HG02623 (cell line): ENCODE results near the gene FAM229A.
A peak's percentile ranks its signal among the peaks of the same experiment; 100 is the strongest.
"Not testable (repeated sequence)": the region's sequence is repeated elsewhere in the genome, so short reads cannot be mapped to it uniquely, and the experiment has no call there.

Experiments
- ATAC-seq: cut with Tn5 transposase; IDR thresholded peaks from one replicate; pipeline ENCODE4 v1.9.1; 2021; ENCODE audit warnings: moderate library complexity; ENCODE audit not compliant: unreplicated experiment

The FAM229A gene, protein sequence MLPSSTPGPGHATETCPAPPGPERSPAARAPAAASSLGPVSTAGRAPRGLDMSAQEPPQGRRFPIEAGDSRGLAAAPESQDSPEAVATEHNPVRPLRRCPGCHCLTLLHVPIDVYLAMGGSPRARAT

DNA sequence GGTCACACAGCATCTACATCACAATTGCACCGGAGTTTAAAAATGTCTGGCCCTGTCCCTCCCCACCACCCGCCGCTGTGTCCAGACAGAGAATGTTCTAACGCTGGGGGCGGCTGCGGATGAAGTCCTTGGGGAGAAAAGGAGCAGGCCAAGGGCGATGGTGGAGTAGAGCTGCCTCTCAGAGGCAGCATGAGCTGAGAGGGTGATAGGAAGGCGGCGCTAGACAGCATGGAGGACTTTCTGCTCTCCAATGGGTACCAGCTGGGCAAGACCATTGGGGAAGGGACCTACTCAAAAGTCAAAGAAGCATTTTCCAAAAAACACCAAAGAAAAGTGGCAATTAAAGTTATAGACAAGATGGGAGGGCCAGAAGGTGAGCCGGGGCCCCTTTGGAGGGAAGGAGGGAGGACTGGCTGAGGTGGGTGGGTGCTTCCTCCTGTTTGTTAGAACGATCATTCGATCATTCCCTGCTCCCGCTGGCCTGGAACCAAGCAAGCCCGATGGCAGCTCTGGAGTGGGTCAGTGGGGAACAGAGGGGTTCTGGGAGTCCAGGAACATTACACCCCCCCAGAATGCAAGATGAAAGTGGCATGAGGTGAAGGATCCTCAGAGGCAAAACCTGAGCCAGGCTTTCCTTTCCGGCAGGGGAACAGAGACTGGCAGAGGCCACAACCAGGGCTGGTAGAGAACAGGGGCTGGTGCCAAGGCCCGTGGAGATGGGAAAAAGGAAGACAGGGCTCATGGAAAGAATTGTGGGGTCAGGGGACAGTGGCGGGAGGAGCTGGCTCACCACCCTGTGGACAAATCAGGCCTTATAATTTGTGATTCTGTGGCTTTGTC is at the start of gene FAM229A, which contains the start of gene TSSK3:
Gene FAM229A (minus strand): TSS at position 12 of the 840 bp plus-strand sequence. CDS start 394 bp downstream, outside the sequence.
Gene TSSK3 (plus strand): TSS at position 66 of the 840 bp plus-strand sequence. CDS start 163 bp downstream, at position 229.
- no peak for ATAC-seq

GRCh38 chr1:32411261-32411660 is 49.0 kb upstream of the FAM229A start:
- no peak for ATAC-seq

DNA sequence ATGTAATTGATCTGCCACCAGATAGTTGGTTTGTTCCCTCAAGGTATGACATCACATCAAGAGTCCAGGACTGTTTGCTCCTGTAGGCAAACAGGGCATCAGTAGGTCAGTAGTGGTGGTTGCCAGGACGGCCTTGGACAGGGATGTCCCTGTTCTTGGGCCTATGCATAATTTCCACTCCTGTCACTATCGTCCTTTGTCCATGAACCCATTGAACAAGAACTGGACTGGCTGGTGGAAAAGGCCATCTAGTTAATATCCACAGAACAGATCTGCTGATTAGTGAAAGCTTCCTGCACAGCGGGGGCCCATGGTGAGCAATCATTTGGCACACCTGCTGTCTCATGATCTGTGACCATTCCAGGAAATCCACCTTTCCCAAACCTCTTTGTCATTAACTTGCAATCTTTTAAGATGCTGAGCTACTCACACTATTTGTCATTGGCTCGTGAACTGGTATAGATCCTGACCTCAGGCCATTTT is 44.4 kb upstream of the FAM229A start:
- no peak for ATAC-seq

- ATAC-seq, result no peak
Measured at GRCh38 chr1:32405672-32406467, 43.6 kb upstream of the FAM229A start.

DNA sequence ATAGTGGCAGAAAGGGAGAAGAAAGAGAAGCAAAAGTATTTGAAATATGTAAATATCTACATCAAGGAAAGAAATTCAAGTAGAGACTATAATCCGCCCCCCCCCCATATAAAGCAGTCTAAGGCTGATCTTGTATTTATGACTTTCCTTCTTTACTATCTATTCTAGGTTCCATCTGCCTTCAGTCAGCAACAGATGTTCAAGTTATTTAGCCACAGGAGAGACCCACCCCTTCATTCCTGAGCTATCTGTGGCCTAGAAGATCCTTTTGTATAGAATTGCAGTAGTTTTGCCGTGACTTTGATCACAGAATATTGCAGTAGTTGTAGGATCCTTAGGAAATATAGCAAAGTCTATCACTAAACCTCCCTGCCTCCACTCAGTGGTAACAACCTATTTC is 42.7 kb upstream of the FAM229A start:
- no peak for ATAC-seq

DNA sequence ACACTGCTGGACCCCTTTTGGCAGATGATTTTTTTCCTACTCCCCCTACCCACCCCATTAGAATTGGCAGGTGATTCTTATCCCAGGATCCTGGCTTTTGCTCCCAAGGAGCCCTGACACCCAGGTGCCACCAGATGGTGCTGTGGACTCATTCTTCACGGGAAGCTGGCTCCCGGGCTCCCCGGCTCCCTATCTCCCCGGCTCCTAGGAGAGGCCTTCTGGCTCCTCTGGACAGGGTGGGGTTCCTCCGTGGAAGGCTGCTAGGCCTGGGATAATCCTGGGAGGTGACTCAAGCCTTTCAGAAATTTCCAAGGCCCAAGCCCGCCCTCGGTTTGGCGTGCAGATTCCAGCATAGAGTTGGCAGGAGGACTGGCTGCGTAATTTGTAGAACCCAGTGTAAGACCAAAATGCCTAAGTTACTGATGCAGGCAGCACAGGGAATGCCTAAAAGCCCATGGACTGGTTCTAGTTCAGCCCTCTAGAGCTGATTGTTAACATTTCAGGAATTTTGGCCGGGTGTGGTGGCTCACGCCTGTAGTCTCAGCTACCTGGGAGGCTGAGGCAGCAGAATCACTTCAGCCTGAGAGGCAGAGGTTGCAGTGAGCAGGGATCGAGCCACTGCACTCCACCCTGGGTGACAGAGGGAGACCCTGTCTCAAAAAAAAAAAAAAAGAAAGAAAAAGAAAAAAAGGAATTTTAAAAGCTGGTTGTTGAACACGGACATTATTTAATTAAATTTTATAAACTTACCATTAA is 38.8 kb upstream of the FAM229A start:
- ATAC-seq, result no peak

- ATAC-seq, result no peak
Measured at GRCh38 chr1:32399843-32400242, 37.6 kb upstream of the FAM229A start.

DNA sequence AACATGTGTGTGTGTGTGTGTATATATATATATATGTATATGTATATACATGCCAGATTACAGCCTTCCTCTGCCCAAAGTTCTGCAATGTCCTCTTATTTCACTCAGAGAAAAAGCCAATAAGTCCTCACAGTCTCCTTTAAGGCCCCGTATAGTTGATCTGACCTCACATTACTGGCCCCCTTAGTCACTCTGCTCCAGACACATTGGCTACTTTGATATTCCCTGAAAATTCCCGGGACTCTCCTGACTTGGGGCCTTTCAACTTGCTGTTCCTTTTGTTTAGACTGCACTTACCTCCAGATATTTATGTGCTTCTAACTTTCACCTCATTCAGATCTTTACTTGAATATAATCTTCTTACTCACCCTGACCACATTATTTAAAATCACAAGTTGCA is 36.1 kb upstream of the FAM229A start:
- ATAC-seq, result no peak

- ATAC-seq, result not testable (repeated sequence)
Measured at GRCh38 chr1:32396524-32396923, 34.2 kb upstream of the FAM229A start.

DNA sequence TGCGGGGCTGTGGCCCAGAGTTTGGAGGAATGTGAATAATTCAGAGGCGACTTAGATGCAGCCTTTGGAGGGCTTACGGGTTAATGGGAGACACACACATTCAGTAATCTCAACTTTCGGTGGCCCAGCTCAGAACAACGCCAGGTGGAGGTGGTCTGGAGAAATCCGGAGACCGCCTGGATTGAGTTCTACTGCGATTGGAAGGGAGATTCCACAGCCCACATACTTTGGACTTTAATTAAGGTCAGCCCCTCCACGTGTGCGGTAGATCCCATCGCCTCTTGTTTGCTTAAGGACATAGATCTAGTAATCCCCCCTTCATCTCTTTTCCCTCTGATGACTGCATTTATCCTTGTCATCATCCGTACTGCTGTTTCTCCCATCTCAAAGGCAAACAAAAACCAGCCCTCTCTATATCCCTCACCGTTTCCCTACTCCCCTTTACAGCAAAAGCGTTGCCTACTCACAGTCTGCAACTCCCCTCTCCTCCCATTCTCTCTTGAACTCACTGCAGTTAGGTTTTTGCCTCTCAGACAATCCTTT is 32.7 kb upstream of the FAM229A start:
- no peak for ATAC-seq

- ATAC-seq, result peak; percentile 96
Measured at GRCh38 chr1:32394141-32394889, 32.0 kb upstream of the FAM229A start, which contains the start of gene BSDC1. Gene BSDC1 (minus strand): TSS chr1:32394441. CDS start chr1:32394414, 27 bp downstream.

- no peak for ATAC-seq
Measured at GRCh38 chr1:32393832-32394140, 31.5 kb upstream of the FAM229A start.

GRCh38 chr1:32393136-32393535 is 30.9 kb upstream of the FAM229A start:
- ATAC-seq, result no peak

DNA sequence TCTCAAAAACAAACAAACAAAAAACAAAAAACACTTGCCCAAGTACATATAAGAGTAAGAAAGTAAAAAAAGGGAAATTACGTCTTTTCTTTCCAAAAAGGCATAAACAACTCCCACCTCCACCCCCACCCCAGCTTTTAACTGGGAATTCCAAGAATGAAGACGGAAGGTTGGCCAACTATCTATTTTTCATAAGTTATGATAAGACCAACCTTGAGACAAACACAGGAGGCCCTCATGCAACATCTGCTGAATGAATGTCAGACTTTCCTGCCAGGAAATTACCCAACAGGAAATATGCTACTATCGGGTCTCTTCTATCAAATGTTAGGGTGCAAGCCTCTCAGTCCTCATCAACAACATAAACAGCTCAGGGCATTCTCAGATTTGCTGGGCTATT is 30.0 kb upstream of the FAM229A start:
- ATAC-seq, result no peak

- ATAC-seq, result no peak
Measured at GRCh38 chr1:32390904-32391870, 28.9 kb upstream of the FAM229A start.

DNA sequence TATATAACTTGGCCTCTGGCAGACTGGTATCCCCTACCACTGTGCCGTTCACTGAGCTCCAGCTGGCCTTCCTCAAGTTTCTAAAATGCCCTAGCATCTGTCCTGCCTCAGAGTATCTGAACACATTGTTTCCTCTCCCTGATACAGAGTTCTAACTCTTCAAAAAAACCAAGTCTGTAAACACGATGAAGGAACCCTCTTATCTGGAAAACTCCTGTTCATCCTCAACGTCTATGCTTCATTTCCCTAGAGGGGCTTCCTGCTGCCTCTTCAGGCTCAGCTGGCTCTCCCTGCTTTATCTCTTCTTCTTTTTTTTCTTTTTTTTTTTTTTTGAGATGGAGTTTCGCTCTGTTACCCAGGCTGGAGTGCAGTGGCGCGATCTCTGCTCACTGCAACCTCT is 26.4 kb upstream of the FAM229A start:
- no peak for ATAC-seq

GRCh38 chr1:32386676-32387392 is 24.5 kb upstream of the FAM229A start:
- no peak for ATAC-seq

DNA sequence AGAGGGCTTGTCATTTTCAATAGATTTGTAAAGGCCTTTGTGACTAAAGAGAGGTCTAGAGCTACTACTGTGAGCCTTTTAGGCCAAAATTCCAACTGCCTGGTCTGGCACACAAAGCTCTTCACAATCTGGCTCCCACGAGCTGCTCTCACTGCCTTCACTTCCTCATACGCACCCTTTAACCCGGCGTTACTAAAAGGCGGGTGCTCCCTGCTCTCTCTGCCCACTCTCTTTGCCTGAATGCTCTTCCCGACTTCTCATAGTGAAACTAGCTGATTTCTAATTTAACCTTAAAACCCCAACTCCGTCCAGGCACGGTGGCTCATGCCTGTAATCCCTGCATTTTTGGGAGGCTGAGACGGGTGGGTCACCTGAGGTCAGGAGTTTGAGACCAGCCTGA is 17.8 kb upstream of the FAM229A start:
- ATAC-seq, result no peak
